ENCODE results near the gene ZNF714.
"Not testable (repeated sequence)": the region's sequence is repeated elsewhere in the genome, so short reads cannot be mapped to it uniquely, and the experiment has no call there.

The ZNF714 gene

DNA sequence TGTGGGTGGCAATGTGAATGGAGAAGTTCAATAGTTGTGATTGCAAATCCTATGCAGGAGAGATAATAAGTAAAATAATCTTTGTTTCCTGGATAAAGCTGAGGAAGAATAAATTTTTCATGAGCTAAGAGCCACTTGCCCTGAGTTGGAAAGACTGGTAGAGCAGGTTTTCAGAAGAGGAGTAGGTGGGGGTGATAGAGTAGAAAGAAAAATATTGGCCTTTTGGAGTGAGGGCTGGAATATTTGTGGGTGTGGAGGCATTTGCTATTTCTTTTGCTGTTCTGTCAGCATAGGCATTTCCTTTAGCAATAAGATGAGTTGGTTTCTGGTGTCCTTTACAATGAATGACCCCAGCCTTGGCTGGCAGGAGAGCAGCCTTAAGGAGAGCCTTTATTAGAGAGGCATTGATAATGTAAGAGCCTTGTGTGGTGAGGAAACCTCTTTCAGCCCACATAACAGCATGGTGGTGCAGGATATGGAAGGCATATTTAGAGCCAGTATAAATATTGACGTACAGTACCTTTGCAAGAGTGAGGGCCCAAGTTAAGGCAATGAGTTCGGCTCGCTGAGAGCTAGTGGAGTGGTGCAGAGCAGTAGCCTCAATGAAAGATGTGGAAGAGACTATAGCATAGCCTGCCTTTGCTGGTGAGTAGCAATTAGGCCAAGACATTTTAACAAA is 48.2 kb downstream of the ZNF714 start:
- DNase-seq (ENCODE audit: low read depth) = no peak

DNA sequence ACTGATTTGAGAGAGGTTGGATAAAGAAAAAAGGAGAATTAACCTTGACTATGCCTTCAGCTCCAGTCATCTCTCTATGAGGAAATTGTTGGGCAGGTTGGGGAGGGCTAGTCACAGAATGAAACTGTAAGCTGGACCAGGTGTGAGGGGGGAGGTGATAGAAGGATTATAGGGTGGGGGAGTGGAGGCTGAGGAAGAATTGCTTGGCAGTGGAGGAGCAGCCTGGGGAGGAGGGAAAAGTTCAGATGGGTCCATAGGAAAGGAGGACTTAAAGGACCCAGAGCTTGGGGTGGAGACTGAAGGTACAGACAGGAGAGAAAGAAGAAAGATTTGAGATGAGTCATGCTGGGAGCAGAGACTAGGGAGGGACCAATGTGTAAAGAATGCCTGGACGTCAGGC is 51.6 kb downstream of the ZNF714 start:
- no peak for DNase-seq (ENCODE audit: low read depth)

DNA sequence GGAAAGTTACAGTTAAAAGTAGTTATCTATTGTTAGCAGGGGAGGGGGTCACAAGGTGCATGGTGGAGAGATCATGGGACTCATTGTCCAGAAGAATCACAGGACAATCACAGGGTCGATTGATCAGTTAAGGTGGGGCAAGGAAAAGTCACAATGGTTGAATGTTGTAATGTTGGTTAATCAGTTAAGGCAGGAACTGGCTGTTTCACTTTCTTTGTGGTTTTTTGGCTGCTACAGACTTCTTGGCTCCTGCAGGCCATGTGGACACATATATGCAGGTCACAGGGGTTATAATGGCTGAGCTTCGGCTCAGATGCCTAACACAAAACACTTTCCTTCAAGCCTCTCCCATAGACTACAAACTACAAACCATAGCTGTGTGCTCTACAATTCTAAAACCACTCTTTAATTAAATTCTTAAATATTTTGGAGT is 52.9 kb downstream of the ZNF714 start:
- peak; percentile 7 for DNase-seq (ENCODE audit: low read depth)

DNA sequence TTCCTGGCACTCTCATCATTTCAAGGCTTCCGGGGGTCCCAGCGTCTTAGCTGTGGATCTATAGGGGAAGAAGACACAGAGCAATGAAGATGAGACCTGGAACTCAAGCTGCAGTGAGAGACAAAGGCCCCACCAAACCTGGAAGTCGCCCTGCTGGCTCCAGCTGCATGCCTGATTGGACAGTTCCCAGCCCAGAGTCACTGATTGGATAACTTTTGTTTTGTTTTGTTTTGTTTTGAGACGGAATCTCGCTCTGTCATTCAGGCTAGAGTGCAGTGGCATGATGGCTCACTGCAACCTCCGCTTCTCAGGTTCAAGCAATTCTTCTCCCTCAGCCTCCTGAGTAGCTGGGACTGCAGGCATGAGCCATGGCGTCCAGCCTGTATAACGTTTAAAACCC is 53.4 kb downstream of the ZNF714 start:
- no peak for DNase-seq (ENCODE audit: low read depth)

DNA sequence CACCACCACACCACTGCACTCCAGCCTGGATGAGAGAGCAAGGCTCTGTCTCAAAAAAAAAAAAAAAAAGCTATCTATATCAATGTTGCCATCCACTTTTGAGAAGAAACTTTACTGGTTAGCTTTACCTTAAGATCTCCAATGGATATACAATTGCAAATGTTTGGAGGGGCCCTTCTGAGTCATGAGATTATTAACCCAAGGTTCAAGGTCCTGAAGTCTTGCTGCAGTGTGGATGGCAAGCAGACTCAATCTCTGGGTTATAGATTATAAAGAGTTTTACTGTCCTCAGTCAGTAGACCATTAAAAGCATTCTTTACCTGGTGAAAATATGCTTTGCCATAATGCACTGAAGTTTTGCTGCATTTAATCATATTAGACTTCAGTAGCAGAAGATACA is 56.1 kb downstream of the ZNF714 start:
- DNase-seq (ENCODE audit: low read depth) = no peak

DNA sequence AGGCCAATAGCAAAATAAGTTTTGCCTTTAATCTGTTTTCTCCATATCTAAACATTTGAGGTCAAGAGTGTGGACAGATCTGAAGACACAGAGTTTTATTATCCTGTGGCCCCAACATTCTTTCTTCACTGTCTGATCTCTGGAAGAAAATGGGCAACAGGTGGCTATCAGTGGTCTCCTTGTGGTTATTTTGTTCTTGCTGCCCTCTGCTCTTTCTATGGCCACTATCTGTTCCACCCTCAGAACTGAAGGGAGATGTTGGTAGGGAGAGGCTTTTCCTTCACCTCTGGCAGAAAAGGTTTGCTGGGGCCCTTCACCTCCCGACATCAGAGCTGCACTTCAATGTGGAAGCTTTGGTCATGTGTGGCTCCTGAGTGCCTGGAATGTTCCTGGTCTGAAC is 59.0 kb downstream of the ZNF714 start:
- DNase-seq (ENCODE audit: low read depth) = not testable (repeated sequence)

DNA sequence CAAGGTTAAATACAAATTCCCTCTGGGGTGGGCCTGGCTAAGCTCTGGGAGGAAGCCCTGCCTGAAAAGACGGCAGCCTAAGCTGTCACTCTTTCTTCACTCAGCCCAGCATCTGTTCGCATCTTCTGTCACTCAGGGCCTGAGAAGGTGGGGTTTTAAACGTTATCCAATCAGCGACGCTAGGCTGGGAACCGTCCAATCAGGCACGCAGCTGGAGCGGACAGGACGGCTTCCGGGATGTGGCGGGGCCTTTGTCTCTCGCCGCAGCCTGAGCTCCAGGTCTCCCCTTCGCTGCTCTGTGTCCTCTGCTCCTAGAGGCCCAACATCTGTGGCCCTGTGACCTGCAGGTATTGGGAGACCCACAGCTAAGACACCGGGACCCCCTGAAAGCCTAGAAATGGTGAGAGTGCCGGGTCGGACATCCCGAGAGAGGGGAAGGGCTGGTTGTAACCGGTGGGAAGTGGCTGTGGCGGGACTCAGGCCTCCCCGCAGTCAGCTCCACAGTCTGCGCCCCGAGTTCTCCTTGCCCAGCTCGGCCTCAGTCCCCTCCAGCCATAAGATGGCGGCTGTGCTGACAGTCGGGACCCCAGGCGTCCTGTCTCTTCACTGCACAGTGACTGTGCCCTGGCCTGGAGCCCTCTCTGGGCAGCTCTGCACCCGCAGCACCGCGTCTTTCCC is 59.9 kb downstream of the ZNF714 start, which contains the start of gene ZNF431:
Gene ZNF431 (plus strand): TSS at position 254 of the 678 bp plus-strand sequence. CDS start 144 bp downstream, at position 398.
- DNase-seq (ENCODE audit: low read depth) = peak; percentile 95

DNA sequence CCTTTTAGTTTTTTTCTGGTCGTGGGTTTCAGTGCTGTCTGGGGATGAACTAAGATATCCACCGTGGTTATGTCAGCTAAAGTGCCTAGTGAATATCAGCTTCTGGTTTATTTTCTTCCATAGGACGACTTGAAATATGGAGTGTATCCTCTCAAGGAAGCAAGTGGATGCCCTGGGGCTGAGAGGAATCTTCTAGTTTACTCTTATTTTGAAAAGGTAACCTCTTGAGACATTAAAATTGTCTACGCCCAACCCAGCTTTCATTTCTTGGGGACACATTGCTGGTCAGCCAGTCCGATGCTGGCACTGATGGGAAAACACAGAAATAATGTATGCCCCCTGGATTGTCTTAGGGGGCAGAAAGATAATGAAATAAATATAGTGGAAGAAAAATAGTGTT is 61.4 kb downstream of the ZNF714 start:
- DNase-seq (ENCODE audit: low read depth) = no peak

DNA sequence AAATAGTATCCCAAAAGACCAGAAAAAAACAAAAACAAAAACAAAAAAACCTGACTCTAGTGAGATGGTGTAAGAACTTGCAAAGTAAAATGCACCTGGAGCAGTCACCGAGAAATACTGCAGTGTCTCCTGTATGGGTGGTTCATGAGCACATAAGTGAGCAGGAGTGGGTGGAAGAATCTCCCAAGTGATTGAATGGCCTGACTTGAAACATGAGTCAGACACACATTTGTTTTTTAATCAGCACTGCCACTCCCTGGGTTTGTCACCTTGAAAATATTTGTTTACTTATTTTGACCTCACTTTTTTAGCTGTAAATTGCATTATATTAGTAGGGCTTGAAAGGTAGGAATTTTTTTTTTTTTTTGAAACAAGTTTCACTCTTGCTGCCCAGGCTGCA is 61.9 kb downstream of the ZNF714 start:
- peak; percentile 42 for DNase-seq (ENCODE audit: low read depth)

DNA sequence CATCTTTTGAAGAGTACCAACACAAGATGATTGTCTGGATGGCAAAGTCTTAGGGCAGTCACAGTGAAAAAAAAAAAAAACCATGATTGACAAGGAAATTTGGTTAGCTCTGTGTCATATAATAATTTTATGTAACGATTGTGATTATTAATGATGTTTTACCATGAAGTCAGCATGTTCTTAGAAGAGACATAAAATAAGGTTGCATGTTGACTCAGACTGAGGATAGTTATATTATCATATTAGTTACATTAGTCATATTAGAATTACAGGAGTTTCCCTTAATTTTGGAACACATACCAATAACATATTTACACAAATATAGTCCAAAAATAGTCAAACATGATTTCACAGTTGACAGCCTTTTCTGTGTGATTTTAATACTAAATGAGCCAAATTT is 65.5 kb downstream of the ZNF714 start:
- no peak for DNase-seq (ENCODE audit: low read depth)

DNA sequence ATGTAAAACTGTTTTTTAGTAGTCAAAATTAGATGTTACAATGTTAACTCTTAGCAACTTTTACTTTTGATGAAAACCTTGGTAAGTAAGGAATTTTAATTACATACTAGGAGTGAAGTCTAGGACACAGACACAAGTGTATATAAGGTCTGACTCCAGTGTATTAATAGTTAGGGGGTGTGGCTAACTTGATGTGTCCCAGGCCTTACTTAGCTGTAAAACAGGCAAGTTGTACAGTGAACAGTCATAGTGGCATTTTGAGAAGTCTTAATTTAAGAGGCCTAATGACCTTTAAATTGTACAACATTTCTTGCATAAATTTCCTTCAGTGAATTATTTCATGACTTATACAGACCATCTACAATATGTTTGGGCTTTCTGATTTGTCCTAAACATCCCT is 66.7 kb downstream of the ZNF714 start:
- DNase-seq (ENCODE audit: low read depth) = no peak

DNA sequence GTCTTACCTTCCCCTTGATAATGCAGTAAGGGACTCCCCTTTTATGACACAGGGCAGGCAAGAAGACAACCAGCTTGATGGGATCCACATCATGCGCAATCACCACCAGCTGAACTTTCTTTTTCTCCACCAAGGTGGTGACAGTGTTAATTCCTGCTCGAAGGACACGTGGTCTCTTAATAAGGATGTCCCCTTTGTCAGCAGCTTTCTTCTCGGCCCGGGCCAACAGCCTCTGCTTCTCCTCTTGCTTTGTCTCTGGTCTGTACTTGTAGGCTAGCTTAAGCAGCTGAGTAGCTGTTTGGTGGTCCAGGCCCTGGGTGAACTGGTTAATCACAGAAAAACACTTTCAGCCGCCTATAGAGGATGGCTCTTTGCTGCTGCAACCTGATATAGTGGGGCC is 67.9 kb downstream of the ZNF714 start:
- DNase-seq (ENCODE audit: low read depth) = no peak

DNA sequence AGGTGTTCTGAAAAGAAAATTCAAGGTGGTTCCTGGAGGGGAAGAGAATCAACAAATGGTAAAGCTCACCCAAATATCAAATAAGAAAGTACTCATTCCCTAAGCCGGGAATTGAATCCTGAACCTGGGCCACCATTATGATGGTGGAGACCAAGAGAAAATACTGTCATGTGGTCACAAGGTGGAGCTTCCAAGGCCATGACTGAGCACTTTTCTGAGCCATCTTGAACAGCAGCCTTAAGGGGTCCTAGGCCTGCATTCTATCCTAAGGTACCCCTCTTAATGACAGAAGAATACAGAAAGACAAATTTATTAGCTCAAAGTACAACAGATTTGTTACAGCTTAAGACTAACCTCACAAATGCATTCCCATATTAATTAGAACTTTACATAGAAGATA is 69.5 kb downstream of the ZNF714 start:
- no peak for DNase-seq (ENCODE audit: low read depth)

DNA sequence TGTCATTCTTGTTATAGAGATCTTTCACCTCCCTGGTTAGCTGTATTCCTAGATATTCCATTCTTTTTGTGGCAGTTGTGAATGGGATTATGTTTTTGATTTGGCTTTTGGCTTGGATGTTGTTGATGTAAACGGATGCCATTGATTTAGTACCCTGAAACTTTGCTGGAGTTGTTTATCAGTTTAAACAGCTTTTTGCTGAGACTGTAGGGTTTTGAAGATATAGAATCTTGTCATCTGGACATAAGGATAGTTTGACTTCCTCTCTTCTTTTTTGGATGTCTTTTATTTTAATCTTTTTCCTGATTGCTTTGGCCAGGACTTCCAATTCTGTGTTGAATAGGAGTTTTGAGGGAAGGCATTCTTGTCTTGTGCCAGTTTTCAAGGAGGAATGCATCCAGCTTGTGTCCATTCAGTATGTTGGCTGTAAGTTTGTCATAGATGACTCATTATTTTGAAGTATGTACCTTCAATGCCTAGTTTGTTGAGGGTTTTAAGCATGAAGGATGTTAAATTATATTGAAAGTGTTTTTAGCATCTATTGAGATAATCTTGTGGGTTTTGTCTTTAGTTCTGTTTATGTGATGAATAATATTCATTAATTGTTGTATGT is 76.6 kb downstream of the ZNF714 start:
- DNase-seq (ENCODE audit: low read depth) = peak; percentile 74

DNA sequence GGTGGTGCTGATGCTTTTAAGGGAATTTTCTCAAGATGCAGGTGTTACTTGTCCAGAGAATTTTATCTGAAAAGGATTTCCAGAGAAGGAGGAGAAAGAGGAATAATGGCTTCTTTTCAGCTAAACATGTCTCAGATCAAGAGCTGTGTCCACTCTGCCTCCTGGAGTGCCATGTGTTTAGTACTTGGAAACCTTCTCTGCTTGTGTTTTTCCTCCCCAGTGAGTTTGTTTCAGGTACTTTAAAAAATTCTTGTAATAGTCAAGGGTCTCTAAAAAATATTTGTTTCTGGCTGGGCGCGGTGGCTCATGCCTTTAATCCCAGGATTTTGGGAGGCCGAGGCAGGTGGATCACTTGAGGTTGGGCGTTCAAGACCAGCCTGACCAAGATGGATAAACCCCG is 82.5 kb downstream of the ZNF714 start:
- no peak for DNase-seq (ENCODE audit: low read depth)

DNA sequence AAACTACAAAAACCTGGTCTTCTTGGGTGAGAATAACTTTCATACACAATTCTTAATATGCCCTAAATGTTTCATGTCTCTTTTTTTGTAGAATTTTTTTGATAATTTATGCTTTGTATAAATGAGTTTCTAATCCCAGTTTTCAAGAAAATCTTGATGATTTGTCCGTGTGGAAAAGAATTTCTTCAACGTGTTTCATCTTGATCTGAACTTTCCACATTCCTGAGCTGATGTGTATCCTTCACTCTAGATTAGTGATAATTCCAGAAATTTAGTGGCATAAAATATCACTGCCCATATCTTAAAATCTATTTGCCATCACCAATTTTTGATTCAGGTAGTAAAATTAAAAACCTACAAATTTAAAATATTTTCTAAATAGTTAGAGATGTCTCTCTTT is 84.4 kb downstream of the ZNF714 start:
- DNase-seq (ENCODE audit: low read depth) = no peak
